GM21825 (cell line): ENCODE measurements around the gene TOR2A.

Experiments used
- ATAC-seq: cut with Tn5 transposase; IDR thresholded peaks from one replicate; pipeline ENCODE4 v1.9.1; 2021; ENCODE audit warnings: mild to moderate bottlenecking, moderate library complexity; ENCODE audit not compliant: unreplicated experiment

Gene TOR2A

DNA sequence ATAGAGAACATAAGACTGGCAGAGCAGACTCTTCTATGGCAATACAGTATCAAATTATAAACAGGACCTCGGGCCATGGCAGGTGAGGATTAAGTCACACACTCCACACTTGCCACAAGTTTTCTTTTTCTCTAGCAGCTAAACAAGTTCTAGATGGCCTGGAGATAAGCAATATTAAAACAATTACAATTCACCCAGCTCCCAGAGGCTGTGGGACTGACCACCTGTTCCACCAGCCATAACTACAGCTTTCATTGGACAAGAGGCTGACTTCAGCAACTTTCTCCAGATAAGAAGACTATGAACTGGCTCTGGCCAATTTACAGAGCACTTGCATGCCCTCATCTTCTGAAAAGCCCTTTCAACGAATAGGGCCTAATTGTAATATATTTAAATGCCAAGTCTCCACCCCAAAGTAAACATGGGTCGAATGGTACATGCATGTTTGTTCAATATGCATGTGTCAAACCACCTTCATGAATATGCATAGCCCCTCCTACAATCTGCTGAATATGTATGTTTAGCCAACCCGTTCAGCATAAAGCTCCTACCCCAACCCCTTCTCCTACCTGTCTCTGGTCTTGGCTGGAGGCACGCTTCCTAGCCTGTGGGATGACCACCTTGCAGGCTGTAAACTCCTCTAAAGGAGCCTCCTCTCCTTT, 34.4 kb downstream of the TOR2A start:
- no peak for ATAC-seq

DNA sequence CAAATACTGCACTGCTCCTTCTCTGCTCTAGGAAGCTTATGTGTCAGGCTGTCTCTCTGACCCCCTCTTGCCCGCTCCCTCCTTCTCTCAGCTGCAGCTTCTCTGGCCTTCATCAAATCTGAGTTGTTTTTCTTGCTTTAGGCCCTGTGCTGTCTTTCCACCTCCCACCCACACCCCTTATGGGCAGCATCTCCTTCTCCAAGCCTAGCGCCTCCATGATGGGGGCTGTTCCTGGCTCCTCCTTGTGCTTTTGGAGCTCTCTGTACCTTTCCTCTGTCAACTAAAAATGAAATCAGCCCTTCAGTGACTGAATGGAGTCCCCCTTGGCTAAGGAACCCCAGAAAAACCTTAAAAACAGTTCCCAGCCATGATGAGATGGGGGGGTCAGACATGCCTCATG, 35.0 kb downstream of the TOR2A start:
- no peak for ATAC-seq

GRCh38 chr9:127698985-127699670, 36.0 kb downstream of the TOR2A start:
- peak; percentile 93 for ATAC-seq

DNA sequence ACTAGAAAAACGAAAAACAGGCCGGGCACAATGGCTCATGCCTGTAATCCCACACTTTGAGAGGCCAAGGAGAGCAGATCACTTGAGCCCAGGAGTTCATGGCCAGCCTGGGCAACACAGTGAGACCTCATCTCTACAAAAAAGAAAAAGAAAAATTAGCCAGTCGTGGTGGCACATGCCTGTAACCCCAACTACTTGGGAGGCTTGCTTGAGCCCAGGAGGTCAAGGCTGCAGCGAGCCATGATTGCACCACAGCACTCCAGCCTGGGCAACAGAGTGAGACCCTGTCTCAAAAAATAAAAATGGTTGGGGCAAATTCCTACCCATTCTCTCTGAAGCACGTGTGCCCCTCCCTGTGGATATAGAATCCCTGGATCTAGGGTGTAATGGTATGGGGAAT, 36.7 kb downstream of the TOR2A start:
- ATAC-seq, result no peak

DNA sequence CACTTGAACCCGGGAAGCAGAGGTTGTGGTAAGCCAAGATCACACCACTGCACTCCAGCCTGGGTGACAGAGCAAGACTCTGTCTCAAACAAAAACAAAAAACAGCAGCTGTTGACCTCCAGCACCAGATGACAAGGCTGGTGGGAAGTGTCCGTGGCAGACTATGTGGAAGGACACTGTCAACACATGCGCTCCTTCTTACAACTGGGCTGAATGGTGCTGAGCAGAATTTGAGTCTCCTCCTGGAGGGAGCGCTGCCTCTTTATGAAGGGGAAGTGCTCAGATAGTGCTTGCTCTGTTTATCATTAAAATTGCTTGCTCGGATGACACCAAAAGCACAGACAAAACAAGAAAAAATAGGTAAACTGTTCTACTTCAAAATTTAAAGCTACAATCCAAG, 37.5 kb downstream of the TOR2A start:
- no peak for ATAC-seq

DNA sequence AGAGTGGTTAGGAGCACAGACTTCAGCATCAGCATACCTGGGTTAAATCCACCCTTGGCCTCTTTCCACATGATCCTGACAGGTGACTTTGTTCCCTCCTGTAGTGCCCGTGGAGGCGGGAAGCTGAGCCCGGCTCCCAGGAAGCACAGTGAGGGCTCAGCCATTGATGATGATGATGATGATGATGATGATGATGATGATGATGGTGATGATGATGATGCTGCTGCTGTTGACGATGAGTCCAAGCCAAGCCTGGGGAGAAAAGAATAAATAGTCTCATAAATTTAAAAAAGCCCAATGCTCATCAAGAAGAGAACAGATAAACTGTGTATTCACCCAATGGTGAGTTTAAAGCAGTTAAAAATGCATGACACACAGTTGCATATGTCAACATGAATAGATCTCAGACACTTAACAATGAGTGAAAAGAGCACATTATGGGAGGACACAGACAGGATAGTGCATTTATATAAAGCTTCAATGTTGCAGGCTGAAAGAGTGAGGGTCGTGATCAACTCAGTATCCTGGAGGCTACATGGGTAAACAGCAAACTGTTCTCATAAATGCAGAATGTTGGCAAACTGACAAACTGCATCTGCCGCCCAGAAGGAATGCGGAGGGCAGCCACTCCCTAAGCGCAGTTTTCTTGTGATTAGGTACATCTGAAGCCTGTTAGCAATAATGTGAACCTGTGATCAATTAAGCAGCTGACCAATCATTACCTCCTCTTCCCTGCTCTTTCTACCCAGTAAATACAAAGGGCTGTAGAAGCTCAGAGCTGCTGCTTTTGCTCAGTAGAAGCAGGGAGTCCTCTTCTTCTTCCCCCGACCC, 40.0 kb downstream of the TOR2A start:
- no peak for ATAC-seq

GRCh38 chr9:127693697-127694096, 41.4 kb downstream of the TOR2A start:
- no peak for ATAC-seq

- no peak for ATAC-seq
These were observed 42.0 kb downstream of the TOR2A start for GRCh38 chr9:127693143-127693542.

- no peak for ATAC-seq
These were observed 43.0 kb downstream of the TOR2A start for GRCh38 chr9:127692071-127692470.

DNA sequence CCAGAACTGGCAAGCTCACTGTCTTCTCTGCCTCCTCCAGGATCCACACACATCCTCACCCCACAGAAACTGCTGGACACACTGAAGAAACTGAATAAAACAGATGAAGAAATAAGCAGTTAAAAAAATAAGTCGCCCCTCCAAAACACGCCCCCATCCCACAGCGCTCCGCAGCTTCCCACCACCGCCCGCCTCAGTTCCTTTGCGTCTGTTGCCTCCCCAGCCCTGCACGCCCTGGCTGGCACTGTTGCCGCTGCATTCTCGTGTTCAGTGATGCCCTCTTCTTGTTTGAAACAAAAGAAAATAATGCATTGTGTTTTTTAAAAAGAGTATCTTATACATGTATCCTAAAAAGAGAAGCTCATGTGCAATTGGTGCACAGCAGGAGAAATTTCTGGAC, 44.4 kb downstream of the TOR2A start:
- ATAC-seq, result no peak

- no peak for ATAC-seq
These were observed 45.6 kb downstream of the TOR2A start for GRCh38 chr9:127689329-127690000.

GRCh38 chr9:127686461-127687393, 48.4 kb downstream of the TOR2A start:
- ATAC-seq, result no peak

DNA sequence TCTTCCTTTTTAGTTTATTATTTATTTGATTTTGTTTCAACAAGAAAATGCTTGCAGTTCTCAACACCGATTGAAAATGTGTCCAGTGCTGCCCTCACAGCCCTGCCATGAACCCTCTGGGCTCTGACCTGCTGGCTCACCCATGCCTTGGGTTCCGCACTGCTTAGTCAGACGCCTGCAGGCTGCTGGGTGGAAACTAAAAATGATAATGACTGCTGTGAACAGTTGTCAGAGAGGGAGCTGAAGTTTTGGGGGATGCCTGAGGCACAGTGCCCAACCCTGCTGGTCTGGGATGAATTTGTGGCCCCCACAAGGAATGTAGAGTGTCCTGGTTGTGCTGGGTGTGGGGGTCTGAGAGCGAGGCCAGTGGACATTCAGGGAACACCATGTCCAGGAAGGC, 50.5 kb downstream of the TOR2A start:
- ATAC-seq, result no peak

DNA sequence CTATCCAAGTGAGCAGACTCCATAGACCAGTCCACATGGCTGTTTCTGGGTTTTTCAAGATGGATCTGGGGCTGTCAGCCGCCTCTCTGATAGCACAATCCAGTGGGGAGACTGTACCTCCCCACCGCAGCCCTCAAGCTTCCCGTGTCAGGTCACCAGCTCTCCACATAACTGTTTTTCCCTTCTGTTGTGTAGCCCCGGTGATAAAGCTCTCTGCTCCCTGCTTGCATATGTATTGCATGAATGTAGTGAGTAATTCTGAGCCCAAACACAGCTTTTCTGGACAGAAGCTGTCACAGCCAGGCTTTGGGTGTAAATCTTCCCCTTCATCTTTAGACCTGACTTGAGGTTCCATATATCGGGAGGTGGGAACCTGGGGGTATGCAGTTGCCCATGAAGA, 51.4 kb downstream of the TOR2A start:
- no peak for ATAC-seq

DNA sequence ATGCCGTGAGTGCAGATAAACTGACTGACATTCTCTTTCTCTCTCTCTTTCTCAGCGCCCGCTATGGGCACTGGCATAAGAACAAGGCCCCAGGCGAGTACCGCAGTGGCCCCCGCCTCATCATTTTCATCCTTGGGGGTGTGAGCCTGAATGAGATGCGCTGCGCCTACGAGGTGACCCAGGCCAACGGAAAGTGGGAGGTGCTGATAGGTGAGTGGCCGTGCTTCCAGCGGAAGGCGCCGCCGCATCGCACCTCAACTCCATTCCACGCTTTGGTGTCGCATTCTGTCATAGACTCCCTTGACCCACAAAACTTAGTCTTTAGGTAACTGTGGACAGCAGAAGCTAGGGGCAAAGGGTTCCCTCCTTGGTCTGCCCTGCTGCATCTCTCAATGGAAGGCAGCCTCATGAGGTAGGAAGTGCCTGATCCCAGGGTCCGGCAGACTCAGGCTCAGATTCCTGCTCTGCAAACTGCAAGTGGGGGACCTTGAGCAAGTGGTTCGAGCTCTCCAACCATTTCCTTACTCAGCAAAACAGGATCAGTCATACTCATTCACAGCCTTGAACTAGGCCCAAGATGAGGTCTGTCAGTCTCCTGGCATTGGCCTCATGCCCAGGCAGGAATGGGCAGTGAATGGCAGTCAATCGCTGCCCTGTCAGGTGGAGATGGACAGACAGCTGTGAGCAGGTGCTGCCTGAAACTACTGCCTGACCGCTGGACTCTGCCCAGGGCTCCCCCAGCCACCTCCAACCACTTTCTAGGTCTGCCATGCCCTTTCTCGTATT, 52.5 kb downstream of the TOR2A start:
- no peak for ATAC-seq
